ENCODE data around the gene YBX2.
"Not testable (repeated sequence)": the region's sequence is repeated elsewhere in the genome, so short reads cannot be mapped to it uniquely, and the experiment has no call there.

The YBX2 gene

GRCh38 chr17:7248796-7249195 lies 45.6 kb downstream of the YBX2 start:
- in situ Hi-C loops (cut with HindIII; ENCODE audit: low sequenced_read_pairs), result no loop called here

GRCh38 chr17:7246779-7247178 lies 47.7 kb downstream of the YBX2 start:
- in situ Hi-C loops (cut with HindIII; ENCODE audit: low sequenced_read_pairs), result no loop called here

GRCh38 chr17:7243838-7244237 lies 50.6 kb downstream of the YBX2 start:
- in situ Hi-C loops (cut with HindIII; ENCODE audit: low sequenced_read_pairs), result not testable (repeated sequence)

GRCh38 chr17:7243453-7243729 lies 51.0 kb downstream of the YBX2 start:
- in situ Hi-C loops (cut with HindIII; ENCODE audit: low sequenced_read_pairs), result no loop called here

GRCh38 chr17:7242717-7243452 lies 51.6 kb downstream of the YBX2 start:
- in situ Hi-C loops (cut with HindIII; ENCODE audit: low sequenced_read_pairs), result no loop called here

GRCh38 chr17:7241783-7242716 lies 52.4 kb downstream of the YBX2 start, which contains the start of gene GABARAP:
Gene GABARAP (minus strand): TSS chr17:7242449. CDS start chr17:7242330, 119 bp downstream.
- in situ Hi-C loops (cut with HindIII; ENCODE audit: low sequenced_read_pairs), result no loop called here

GRCh38 chr17:7241090-7241733 lies 53.2 kb downstream of the YBX2 start:
- in situ Hi-C loops (cut with HindIII; ENCODE audit: low sequenced_read_pairs), result no loop called here

GRCh38 chr17:7240375-7240774 lies 54.1 kb downstream of the YBX2 start:
- in situ Hi-C loops (cut with HindIII; ENCODE audit: low sequenced_read_pairs), result no loop called here

GRCh38 chr17:7239091-7240027 lies 55.1 kb downstream of the YBX2 start, which contains the start of gene PHF23:
Gene PHF23 (minus strand): TSS chr17:7239457. CDS start chr17:7239279, 178 bp downstream.
- in situ Hi-C loops (cut with HindIII; ENCODE audit: low sequenced_read_pairs), result no loop called here

- in situ Hi-C loops (cut with HindIII; ENCODE audit: low sequenced_read_pairs), result no loop called here
Measured at GRCh38 chr17:7238420-7239090, 55.9 kb downstream of the YBX2 start.

Data from DLD1 (cell line).